PC-9 (cell line): Measurements from ENCODE around the gene FADS6.

Source experiments
- EZH2 ChIP-seq: fragments of 200-600 bp; sonication (generic); IDR thresholded peaks from 2 replicates; pipeline ENCODE4 v1.8.0; 2017; ENCODE audit warnings: antibody characterized with exemption, low read depth
- TF ChIP-seq, protein P1 (sequence below): fragments of 200-600 bp; sonication (generic); conservative IDR thresholded peaks from 2 replicates; pipeline ENCODE4 v1.6.1; 2017; ENCODE audit warnings: mixed run types, antibody characterized with exemption, mild to moderate bottlenecking, moderate library complexity

DNA sequence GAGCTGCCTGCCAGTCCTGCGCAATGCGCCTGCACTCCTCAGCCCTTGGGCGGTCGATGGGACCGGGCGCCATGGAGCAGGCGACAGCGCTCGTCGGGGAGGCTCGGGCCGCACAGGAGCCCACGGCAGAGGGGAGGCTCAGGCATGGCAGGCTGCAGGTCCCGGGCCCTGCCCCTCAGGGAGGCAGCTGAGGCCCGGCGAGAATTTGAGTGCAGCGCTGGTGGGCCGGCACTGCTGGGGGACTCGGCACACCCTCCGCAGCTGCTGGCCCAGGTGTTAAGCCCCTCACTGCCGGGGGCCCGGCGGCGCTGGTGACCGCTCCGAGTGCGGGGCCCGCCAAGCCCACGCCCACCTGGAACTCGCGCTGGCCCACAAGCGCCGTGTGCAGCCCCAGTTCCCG lies 13.6 kb upstream of the FADS6 start:
- TF ChIP-seq, protein P1, sequence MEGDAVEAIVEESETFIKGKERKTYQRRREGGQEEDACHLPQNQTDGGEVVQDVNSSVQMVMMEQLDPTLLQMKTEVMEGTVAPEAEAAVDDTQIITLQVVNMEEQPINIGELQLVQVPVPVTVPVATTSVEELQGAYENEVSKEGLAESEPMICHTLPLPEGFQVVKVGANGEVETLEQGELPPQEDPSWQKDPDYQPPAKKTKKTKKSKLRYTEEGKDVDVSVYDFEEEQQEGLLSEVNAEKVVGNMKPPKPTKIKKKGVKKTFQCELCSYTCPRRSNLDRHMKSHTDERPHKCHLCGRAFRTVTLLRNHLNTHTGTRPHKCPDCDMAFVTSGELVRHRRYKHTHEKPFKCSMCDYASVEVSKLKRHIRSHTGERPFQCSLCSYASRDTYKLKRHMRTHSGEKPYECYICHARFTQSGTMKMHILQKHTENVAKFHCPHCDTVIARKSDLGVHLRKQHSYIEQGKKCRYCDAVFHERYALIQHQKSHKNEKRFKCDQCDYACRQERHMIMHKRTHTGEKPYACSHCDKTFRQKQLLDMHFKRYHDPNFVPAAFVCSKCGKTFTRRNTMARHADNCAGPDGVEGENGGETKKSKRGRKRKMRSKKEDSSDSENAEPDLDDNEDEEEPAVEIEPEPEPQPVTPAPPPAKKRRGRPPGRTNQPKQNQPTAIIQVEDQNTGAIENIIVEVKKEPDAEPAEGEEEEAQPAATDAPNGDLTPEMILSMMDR = no peak
- no peak for TF ChIP-seq EZH2
